Measurements from ENCODE around the gene FAM234A. TPM values are rescaled to one million over a fixed set of nuclear protein-coding genes. Genes with fewer than 3 reads are reported as not detected.

The FAM234A gene
- total RNA-seq, 1 experiment from 2014 or later: 121 TPM

- CTCF ChIA-PET: no interaction called here
- in situ Hi-C loops (cut with HindIII; ENCODE audit: low pct_unique_long_range_greater_than_20kb, low sequenced_read_pairs) (no loop called here), intact Hi-C loops (cut with micrococcal nuclease; ENCODE audit: unreplicated experiment) (no loop called here)
- H3K36me3 ChIP-seq (ENCODE audit: control insufficient read depth, insufficient read depth, low read length): no peaks in the 10 kb centered on the region
- no peak for DNase-seq (ENCODE audit: low read depth, low spot score)
- no peak overlapping the region for H3K27ac ChIP-seq (ENCODE audit: low read length)
- POLR2A ChIA-PET: no interaction called here
- H3K4me3 ChIP-seq (ENCODE audit: low read depth in 2 of 2, low read length in 2 of 2): no peak overlapping the region
- no peaks in the 10 kb centered on the region for H3K27me3 ChIP-seq (ENCODE audit: control insufficient read depth, insufficient read depth, low read length)
- no peaks in the 10 kb centered on the region for H3K4me1 ChIP-seq (ENCODE audit: control insufficient read depth, insufficient read depth, low read length)
- TF ChIP-seq CTCF (IDR thresholded peaks at IDR 0.05) (no peak), SIN3A (IDR thresholded peaks at IDR 0.05; ENCODE audit: borderline replicate concordance, insufficient read depth, low read depth, low read length) (no peak), TCF7L2 (IDR thresholded peaks at IDR 0.05; ENCODE audit: low read depth, low read length) (no peak), REST (IDR thresholded peaks at IDR 0.05; ENCODE audit: insufficient read depth in 1 of 2, low read depth in 2 of 2, low read length in 1 of 2) (no peak), POLR2AphosphoS5 (IDR thresholded peaks at IDR 0.05; ENCODE audit: low read depth, low read length) (no peak)
- no peak for ATAC-seq
- no peaks in the 10 kb centered on the region for H3K9me3 ChIP-seq (ENCODE audit: control insufficient read depth, insufficient read depth, low read depth, low read length)
- BruUV-seq (replicated peaks): no TSS peak
Measured at GRCh38 chr16:247027-247426, 12.4 kb downstream of the FAM234A start.

DNA sequence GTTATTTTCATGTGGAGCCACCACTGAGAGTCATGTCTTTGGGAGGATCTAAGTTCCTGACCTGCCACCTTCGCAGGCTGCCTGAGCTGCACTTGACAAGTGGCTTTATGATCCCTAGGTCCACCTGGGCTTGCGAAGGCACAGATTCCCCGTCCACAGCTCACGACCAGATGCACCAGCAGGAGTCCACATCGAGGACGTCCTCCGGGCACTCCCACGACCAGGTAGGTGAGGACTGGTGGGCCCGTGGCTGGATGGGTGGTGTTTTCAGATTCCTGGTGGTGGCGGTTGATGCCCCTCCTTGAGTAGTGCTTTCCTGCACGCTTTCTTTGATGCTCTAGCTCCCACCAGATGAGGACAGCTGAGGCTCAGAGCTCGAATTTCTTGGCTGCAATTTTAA is 14.8 kb downstream of the FAM234A start:
- Histone ChIP-seq H3K4me3 (ENCODE audit: low read depth in 2 of 2, low read length in 2 of 2) (no peak overlapping the region), H3K27me3 (ENCODE audit: control insufficient read depth, insufficient read depth, low read length) (no peaks in the 10 kb centered on the region), H3K9me3 (ENCODE audit: control insufficient read depth, insufficient read depth, low read depth, low read length) (no peaks in the 10 kb centered on the region), H3K4me1 (ENCODE audit: control insufficient read depth, insufficient read depth, low read length) (no peaks in the 10 kb centered on the region), H3K27ac (ENCODE audit: low read length) (no peak overlapping the region), H3K36me3 (ENCODE audit: control insufficient read depth, insufficient read depth, low read length) (no peaks in the 10 kb centered on the region)
- no peak for DNase-seq (ENCODE audit: low read depth, low spot score)
- ChIA-PET CTCF (no interaction called here), POLR2A (no interaction called here)
- in situ Hi-C loops (cut with HindIII; ENCODE audit: low pct_unique_long_range_greater_than_20kb, low sequenced_read_pairs): no loop called here
- no TSS peak for BruUV-seq (replicated peaks)
- ATAC-seq: no peak
- intact Hi-C loops (cut with micrococcal nuclease; ENCODE audit: unreplicated experiment): no loop called here
- no peak for TF ChIP-seq TCF7L2 (IDR thresholded peaks at IDR 0.05; ENCODE audit: low read depth, low read length)
- no peak for TF ChIP-seq SIN3A (IDR thresholded peaks at IDR 0.05; ENCODE audit: borderline replicate concordance, insufficient read depth, low read depth, low read length)
- no peak for TF ChIP-seq CTCF (IDR thresholded peaks at IDR 0.05)
- no peak for TF ChIP-seq REST (IDR thresholded peaks at IDR 0.05; ENCODE audit: insufficient read depth in 1 of 2, low read depth in 2 of 2, low read length in 1 of 2)
- no peak for TF ChIP-seq POLR2AphosphoS5 (IDR thresholded peaks at IDR 0.05; ENCODE audit: low read depth, low read length)
